ENCODE data around the gene PTPRR. TPM values are rescaled to one million over a fixed set of nuclear protein-coding genes. Genes with fewer than 3 reads are reported as not detected.

PTPRR gene
- total and polyA plus RNA-seq, 11 donors, result 0.21 to 1.0 (median 0.40) TPM; not detected in 1

DNA sequence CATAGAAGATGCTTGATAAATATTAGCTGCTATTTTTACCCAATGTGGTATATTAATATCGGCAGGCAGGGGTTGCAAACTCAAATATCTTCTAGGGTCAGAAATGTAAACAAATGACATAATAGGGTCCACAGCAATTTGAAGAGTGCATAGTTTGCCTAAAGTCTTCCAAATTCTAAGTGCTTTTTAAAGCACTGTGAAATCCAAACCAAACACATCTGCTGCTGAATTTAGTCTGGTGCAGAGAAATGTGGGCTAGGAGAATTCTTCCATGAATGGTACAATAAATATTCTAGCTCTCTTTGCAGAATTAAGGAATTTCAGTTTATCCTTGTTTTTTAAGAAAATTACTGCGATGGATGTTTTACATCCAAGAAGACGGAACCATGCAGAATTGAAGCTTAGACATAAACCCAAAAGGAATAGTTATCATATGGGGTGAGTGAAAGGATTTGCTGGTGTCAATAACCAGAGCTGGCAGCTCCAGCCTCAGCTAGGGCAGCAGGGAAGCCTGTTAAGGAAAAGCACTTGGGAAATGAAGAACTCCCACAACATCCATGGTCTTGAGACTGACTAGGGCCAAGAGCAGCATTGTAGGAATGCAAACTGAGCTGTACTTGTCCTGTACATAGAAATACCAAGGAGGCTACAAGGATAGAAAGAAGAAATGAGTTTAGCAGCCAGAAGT is 65.5 kb downstream of the PTPRR start:
- intact Hi-C loops (cut with DNase I), result loop anchor here in 3 of 10 donors (5.0 to 10.0 kb wide), 3 partner anchors 118 to 978 kb away; no protein-coding TSS in a partner anchor

DNA sequence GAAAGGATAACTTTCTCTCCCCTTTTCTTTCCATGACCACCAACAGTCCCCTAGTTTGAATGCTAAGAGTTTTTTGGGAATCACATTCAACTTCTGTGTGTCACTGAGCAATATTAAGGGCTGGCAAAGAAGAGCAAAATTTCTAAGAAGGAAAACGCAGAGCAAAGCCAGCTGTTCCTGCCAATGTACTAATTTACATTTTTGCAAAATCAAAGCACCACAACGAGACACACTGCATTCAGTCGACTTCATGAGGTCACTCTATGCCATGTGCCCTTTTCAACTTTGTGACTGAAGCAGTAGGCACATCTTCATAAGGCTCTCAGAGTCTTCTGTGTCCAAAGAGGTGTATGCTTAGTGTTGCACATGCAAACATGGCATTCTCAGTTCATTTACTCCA is 66.4 kb downstream of the PTPRR start:
- H3K9me3 ChIP-seq, result peaks cover 0 to 3% (median 0%) of the 10 kb centered on the region in 12 donors
- WGBS, 4 donors, result 45 to 72% (median 53%) methylated on average over 3 of the region's 3 CpGs
- intact Hi-C loops (cut with DNase I), result loop anchor here in 3 of 10 donors (5.0 to 10.0 kb wide), 3 partner anchors 117 to 977 kb away; no protein-coding TSS in a partner anchor

More for the DNA sequence above, 65.5 kb downstream of the PTPRR start:
- WGBS, 4 donors, result 72 to 86% (median 81%) methylated on average over 3 of the region's 3 CpGs
- H3K27me3 ChIP-seq, result no peaks in the 10 kb centered on the region
- TF ChIP-seq POLR2A (IDR thresholded peaks at IDR 0.05), result no peak
- TF ChIP-seq, protein P1, sequence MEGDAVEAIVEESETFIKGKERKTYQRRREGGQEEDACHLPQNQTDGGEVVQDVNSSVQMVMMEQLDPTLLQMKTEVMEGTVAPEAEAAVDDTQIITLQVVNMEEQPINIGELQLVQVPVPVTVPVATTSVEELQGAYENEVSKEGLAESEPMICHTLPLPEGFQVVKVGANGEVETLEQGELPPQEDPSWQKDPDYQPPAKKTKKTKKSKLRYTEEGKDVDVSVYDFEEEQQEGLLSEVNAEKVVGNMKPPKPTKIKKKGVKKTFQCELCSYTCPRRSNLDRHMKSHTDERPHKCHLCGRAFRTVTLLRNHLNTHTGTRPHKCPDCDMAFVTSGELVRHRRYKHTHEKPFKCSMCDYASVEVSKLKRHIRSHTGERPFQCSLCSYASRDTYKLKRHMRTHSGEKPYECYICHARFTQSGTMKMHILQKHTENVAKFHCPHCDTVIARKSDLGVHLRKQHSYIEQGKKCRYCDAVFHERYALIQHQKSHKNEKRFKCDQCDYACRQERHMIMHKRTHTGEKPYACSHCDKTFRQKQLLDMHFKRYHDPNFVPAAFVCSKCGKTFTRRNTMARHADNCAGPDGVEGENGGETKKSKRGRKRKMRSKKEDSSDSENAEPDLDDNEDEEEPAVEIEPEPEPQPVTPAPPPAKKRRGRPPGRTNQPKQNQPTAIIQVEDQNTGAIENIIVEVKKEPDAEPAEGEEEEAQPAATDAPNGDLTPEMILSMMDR (IDR thresholded peaks at IDR 0.05), result no peak
- no peak overlapping the region for H3K27ac ChIP-seq
- H3K4me3 ChIP-seq, result no peak overlapping the region
- H3K4me1 ChIP-seq, result peaks cover 0 to 3% (median 0%) of the 10 kb centered on the region in 12 donors
- no peak for DNase-seq
- ATAC-seq, result no peak
- peaks cover 0 to 3% (median 0%) of the 10 kb centered on the region in 12 donors for H3K9me3 ChIP-seq
- H3K36me3 ChIP-seq, result no peaks in the 10 kb centered on the region

DNA sequence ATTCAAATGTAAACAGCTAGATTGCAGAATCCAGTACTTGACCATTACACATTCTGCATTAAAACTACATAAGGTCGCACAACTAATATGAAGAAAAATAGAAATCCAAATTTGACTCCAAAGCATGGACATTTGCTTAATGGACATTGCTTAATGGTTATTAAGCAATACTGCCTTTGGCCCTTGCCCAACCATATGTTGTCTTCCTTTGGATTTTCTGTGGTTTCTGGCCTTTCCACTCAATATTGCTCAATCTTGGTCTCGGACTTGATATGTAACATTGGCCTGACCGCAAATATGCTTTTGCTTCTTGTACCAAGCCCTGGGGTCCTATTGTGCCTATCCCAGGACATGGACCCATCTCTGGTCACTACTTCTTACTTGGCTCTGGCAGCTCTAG is 67.2 kb downstream of the PTPRR start:
- no peaks in the 10 kb centered on the region for H3K36me3 ChIP-seq
- H3K4me3 ChIP-seq, result no peak overlapping the region
- no peak overlapping the region for H3K27ac ChIP-seq
- WGBS, 4 donors, result 80 to 87% (median 84%) methylated on average over 3 of the region's 3 CpGs
- intact Hi-C loops (cut with DNase I), result loop anchor here in 3 of 10 donors (5.0 to 10.0 kb wide), 3 partner anchors 116 to 976 kb away; no protein-coding TSS in a partner anchor
- H3K4me1 ChIP-seq, result peaks cover 0 to 9% (median 0%) of the 10 kb centered on the region in 12 donors
- ATAC-seq, result peak in 2 of 4 donors; percentile 54 to 69
- no peak for TF ChIP-seq POLR2A (IDR thresholded peaks at IDR 0.05)
- TF ChIP-seq, protein P1 (IDR thresholded peaks at IDR 0.05), result no peak
- no peaks in the 10 kb centered on the region for H3K27me3 ChIP-seq
- H3K9me3 ChIP-seq, result peaks cover 0 to 3% (median 0%) of the 10 kb centered on the region in 12 donors
- DNase-seq, result no peak

More for the DNA sequence above, 66.4 kb downstream of the PTPRR start:
- H3K27me3 ChIP-seq, result no peaks in the 10 kb centered on the region
- H3K4me3 ChIP-seq, result no peak overlapping the region
- DNase-seq (no peak), ATAC-seq (no peak)
- TF ChIP-seq, protein P1 (IDR thresholded peaks at IDR 0.05), result no peak
- TF ChIP-seq POLR2A (IDR thresholded peaks at IDR 0.05), result no peak
- peaks cover 0 to 7% (median 0%) of the 10 kb centered on the region in 12 donors for H3K4me1 ChIP-seq
- H3K36me3 ChIP-seq, result no peaks in the 10 kb centered on the region
- H3K27ac ChIP-seq, result no peak overlapping the region

DNA sequence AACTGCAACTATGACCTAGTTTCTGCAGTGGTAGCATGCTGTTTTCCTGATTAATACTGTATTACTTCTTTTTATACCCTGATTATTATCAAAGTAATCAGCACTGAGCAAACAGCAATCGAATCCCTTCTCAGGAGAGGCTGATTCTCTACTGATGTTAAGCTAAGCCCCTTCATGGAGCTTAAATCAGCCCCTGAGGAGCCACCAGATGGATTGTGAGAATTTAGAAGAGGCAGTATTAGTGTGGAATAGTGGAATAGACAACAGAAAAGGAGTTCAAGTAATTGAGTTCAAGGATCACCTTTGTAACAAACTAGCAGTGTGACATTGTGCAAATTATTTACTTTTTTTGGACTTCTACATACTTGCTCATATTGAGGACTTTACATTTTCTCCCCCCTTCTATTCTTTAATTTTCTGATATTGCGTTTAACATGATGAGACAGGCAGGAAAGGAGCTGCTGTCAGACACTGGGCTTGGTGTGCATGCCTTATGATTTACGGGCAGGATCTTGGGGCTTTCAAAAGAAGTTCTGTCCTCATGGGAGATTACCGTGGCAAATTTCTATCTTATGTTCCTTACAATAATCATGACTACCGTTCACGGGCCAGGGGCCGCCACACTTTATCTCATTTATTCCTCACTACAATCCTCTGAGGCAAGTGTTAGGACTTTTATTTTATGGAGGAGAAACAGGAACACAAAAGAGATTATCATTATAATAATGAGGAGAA is 68.0 kb downstream of the PTPRR start:
- TF ChIP-seq, protein P1 (IDR thresholded peaks at IDR 0.05), result no peak
- no peak for TF ChIP-seq POLR2A (IDR thresholded peaks at IDR 0.05)
- Histone ChIP-seq H3K9me3 (no peaks in the 10 kb centered on the region), H3K4me3 (no peak overlapping the region), H3K27ac (no peak overlapping the region), H3K27me3 (no peaks in the 10 kb centered on the region), H3K36me3 (no peaks in the 10 kb centered on the region), H3K4me1 (peaks cover 0 to 9% (median 0%) of the 10 kb centered on the region in 12 donors)
- 70 to 77% (median 77%) methylated on average over 7 of the region's 7 CpGs for WGBS, 4 donors
- DNase-seq (no peak), ATAC-seq (no peak)
- intact Hi-C loops (cut with DNase I), result loop anchor here in 3 of 10 donors (5.0 to 10.0 kb wide), 3 partner anchors 115 to 975 kb away; no protein-coding TSS in a partner anchor

Measured in heart left ventricle (tissue), 16 donors.